Measurements from ENCODE around the gene SLC8A1.
A peak's percentile ranks its signal among the peaks of the same experiment; 100 is the strongest.

SLC8A1 gene

DNA sequence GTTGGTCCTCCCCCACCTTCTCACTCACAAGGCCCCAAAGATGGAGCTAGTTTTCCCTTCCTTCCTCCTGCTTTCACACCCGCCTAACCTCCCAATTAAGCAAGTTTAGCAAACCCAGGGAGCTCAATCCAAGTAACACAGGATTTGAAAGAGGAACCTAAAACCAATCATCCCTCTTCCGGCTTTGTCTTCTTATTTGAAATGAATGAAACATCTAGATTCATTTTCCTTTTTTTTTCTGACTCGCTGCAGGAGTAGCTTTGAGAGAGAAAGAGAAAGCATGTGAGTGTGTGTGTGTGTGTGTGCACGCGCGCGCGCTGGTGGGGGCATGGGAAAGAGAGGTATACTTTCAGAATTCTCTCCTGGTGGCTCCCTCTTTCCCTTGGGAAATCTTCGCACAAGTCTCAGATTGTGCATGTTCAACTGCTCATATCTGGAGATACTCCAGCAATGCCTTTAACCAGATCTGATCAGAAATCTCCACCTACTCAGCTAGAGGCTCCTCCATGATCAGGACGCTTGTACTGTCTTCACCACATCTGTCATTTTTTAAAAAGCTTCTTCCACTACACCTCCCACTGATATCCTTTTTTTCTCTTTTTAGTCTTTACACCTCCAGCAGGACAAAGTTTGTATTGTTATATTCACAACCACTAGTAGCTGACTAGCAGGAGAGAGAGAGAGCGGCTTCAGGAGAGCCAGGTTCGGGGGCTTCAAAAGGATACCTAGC is 1.7 kb downstream of the SLC8A1 start:
- no peak for TF ChIP-seq ZNF565 (CRISPR knock-in tag; conservative IDR thresholded peaks at IDR 0.05; ENCODE audit: low read depth)
- TF ChIP-seq, protein P1, sequence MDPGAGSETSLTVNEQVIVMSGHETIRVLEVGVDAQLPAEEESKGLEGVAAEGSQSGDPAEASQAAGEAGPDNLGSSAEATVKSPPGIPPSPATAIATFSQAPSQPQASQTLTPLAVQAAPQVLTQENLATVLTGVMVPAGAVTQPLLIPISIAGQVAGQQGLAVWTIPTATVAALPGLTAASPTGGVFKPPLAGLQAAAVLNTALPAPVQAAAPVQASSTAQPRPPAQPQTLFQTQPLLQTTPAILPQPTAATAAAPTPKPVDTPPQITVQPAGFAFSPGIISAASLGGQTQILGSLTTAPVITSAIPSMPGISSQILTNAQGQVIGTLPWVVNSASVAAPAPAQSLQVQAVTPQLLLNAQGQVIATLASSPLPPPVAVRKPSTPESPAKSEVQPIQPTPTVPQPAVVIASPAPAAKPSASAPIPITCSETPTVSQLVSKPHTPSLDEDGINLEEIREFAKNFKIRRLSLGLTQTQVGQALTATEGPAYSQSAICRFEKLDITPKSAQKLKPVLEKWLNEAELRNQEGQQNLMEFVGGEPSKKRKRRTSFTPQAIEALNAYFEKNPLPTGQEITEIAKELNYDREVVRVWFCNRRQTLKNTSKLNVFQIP (CRISPR knock-in tag; IDR thresholded peaks at IDR 0.05; ENCODE audit: borderline replicate concordance, low read depth), result no peak
- TF ChIP-seq ZFP30 (CRISPR knock-in tag; IDR thresholded peaks at IDR 0.05), result no peak
- TF ChIP-seq, protein P2, sequence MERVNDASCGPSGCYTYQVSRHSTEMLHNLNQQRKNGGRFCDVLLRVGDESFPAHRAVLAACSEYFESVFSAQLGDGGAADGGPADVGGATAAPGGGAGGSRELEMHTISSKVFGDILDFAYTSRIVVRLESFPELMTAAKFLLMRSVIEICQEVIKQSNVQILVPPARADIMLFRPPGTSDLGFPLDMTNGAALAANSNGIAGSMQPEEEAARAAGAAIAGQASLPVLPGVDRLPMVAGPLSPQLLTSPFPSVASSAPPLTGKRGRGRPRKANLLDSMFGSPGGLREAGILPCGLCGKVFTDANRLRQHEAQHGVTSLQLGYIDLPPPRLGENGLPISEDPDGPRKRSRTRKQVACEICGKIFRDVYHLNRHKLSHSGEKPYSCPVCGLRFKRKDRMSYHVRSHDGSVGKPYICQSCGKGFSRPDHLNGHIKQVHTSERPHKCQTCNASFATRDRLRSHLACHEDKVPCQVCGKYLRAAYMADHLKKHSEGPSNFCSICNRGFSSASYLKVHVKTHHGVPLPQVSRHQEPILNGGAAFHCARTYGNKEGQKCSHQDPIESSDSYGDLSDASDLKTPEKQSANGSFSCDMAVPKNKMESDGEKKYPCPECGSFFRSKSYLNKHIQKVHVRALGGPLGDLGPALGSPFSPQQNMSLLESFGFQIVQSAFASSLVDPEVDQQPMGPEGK (CRISPR knock-in tag; IDR thresholded peaks at IDR 0.05; ENCODE audit: borderline replicate concordance), result no peak
- TF ChIP-seq CSDC2 (CRISPR knock-in tag; IDR thresholded peaks at IDR 0.05), result no peak
- no peak for TF ChIP-seq PPARA (CRISPR knock-in tag; IDR thresholded peaks at IDR 0.05; ENCODE audit: borderline replicate concordance)
- no peak for TF ChIP-seq ISL1 (CRISPR knock-in tag; IDR thresholded peaks at IDR 0.05)
- no peak for TF ChIP-seq RARB (CRISPR knock-in tag; IDR thresholded peaks at IDR 0.05)
- no peak for TF ChIP-seq ZC3H10 (CRISPR knock-in tag; IDR thresholded peaks at IDR 0.05)
- TF ChIP-seq OSR1 (CRISPR knock-in tag; IDR thresholded peaks at IDR 0.05), result no peak
- no peak for TF ChIP-seq TOX (CRISPR knock-in tag; IDR thresholded peaks at IDR 0.05; ENCODE audit: borderline replicate concordance)
- peak; percentile 56 for ATAC-seq

DNA sequence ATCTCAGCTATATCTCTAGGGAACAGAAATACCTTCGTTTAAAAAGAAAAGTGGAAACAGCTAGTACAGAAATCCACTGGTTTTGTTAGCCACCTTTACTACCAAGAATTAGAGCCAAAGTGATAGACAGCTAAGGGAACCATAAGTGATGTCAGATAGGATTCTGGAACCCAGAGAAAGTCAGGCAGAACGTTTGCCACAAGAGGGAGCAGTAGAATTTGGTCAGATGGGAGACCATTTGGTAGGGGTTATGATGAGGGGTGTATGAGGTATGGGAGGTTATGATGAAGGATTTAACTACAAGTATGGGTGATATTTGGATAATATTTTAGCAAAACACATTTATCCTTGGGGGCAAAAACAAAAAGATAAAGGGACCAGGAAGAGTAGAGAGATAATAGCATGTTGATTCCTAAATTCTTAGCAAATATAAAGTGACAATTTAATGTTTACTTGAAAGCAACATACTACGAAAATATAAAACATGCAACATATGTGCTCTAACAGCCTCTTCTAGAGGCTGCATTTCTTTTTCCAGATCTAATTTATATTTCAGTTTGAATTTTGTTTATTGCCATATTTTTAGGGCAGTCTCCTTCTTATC is 3.3 kb downstream of the SLC8A1 start:
- TF ChIP-seq ZFP30 (CRISPR knock-in tag; IDR thresholded peaks at IDR 0.05) (no peak), SNAI2 (CRISPR knock-in tag; IDR thresholded peaks at IDR 0.05) (no peak), ZNF565 (CRISPR knock-in tag; conservative IDR thresholded peaks at IDR 0.05; ENCODE audit: low read depth) (no peak), GLIS3 (CRISPR knock-in tag; IDR thresholded peaks at IDR 0.05) (no peak), RARB (CRISPR knock-in tag; IDR thresholded peaks at IDR 0.05) (no peak), TOX (CRISPR knock-in tag; IDR thresholded peaks at IDR 0.05; ENCODE audit: borderline replicate concordance) (no peak), TCF4 (CRISPR knock-in tag; IDR thresholded peaks at IDR 0.05; ENCODE audit: borderline replicate concordance) (no peak), ZNF8 (CRISPR knock-in tag; IDR thresholded peaks at IDR 0.05) (no peak)
- TF ChIP-seq, protein P1 (CRISPR knock-in tag; IDR thresholded peaks at IDR 0.05; ENCODE audit: borderline replicate concordance, low read depth), result no peak
- TF ChIP-seq, protein P2 (CRISPR knock-in tag; IDR thresholded peaks at IDR 0.05; ENCODE audit: borderline replicate concordance), result no peak
- ATAC-seq, result no peak

DNA sequence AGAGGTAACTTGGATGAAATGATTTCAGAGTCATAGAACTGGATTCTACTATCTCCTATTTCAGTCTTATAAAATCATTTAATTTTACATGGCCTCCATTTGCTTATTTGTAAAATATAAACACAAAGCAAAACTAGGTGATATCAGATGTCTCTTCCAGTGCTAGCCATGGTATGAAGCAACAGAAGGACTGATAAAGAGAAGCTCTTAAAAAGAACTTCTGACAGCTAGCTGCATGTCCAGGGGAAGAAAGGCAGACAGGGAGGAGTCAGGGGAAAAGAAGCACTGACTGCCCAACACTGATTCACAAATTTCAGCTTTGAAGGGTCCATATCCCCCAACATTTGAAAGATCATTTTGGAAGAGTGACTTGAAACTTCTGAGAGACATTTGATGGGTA is 6.4 kb downstream of the SLC8A1 start:
- TF ChIP-seq, protein P3, sequence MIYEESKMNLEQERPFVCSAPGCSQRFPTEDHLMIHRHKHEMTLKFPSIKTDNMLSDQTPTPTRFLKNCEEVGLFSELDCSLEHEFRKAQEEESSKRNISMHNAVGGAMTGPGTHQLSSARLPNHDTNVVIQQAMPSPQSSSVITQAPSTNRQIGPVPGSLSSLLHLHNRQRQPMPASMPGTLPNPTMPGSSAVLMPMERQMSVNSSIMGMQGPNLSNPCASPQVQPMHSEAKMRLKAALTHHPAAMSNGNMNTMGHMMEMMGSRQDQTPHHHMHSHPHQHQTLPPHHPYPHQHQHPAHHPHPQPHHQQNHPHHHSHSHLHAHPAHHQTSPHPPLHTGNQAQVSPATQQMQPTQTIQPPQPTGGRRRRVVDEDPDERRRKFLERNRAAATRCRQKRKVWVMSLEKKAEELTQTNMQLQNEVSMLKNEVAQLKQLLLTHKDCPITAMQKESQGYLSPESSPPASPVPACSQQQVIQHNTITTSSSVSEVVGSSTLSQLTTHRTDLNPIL (CRISPR knock-in tag; IDR thresholded peaks at IDR 0.05; ENCODE audit: low read depth), result no peak
- TF ChIP-seq ZNF565 (CRISPR knock-in tag; conservative IDR thresholded peaks at IDR 0.05; ENCODE audit: low read depth), result no peak
- no peak for TF ChIP-seq ARNTL (CRISPR knock-in tag; IDR thresholded peaks at IDR 0.05; ENCODE audit: borderline replicate concordance, low read depth)
- TF ChIP-seq, protein P4, sequence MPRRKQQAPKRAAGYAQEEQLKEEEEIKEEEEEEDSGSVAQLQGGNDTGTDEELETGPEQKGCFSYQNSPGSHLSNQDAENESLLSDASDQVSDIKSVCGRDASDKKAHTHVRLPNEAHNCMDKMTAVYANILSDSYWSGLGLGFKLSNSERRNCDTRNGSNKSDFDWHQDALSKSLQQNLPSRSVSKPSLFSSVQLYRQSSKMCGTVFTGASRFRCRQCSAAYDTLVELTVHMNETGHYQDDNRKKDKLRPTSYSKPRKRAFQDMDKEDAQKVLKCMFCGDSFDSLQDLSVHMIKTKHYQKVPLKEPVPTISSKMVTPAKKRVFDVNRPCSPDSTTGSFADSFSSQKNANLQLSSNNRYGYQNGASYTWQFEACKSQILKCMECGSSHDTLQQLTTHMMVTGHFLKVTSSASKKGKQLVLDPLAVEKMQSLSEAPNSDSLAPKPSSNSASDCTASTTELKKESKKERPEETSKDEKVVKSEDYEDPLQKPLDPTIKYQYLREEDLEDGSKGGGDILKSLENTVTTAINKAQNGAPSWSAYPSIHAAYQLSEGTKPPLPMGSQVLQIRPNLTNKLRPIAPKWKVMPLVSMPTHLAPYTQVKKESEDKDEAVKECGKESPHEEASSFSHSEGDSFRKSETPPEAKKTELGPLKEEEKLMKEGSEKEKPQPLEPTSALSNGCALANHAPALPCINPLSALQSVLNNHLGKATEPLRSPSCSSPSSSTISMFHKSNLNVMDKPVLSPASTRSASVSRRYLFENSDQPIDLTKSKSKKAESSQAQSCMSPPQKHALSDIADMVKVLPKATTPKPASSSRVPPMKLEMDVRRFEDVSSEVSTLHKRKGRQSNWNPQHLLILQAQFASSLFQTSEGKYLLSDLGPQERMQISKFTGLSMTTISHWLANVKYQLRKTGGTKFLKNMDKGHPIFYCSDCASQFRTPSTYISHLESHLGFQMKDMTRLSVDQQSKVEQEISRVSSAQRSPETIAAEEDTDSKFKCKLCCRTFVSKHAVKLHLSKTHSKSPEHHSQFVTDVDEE (CRISPR knock-in tag; IDR thresholded peaks at IDR 0.05), result no peak
- TF ChIP-seq ZFP3 (CRISPR knock-in tag; IDR thresholded peaks at IDR 0.05), result no peak
- TF ChIP-seq, protein P1 (CRISPR knock-in tag; IDR thresholded peaks at IDR 0.05; ENCODE audit: borderline replicate concordance, low read depth), result no peak
- TF ChIP-seq PPARA (CRISPR knock-in tag; IDR thresholded peaks at IDR 0.05; ENCODE audit: borderline replicate concordance), result no peak
- no peak for TF ChIP-seq ZNF8 (CRISPR knock-in tag; IDR thresholded peaks at IDR 0.05)
- TF ChIP-seq TCF4 (CRISPR knock-in tag; IDR thresholded peaks at IDR 0.05; ENCODE audit: borderline replicate concordance), result no peak
- TF ChIP-seq, protein P2 (CRISPR knock-in tag; IDR thresholded peaks at IDR 0.05; ENCODE audit: borderline replicate concordance), result no peak
- no peak for TF ChIP-seq RARB (CRISPR knock-in tag; IDR thresholded peaks at IDR 0.05)
- no peak for TF ChIP-seq OSR1 (CRISPR knock-in tag; IDR thresholded peaks at IDR 0.05)
- TF ChIP-seq GLIS3 (CRISPR knock-in tag; IDR thresholded peaks at IDR 0.05), result no peak
- no peak for ATAC-seq

Measured in SK-N-SH treated with all-trans-retinoic acid at 6 μM for 48 hours (cell line).